H1 (cell line): ENCODE data around the gene BTBD18. TPM values are rescaled to one million over a fixed set of nuclear protein-coding genes. Genes with fewer than 3 reads are reported as not detected.

Source experiments
- CTCF ChIA-PET: fragments of 300-600 bp; sonication (Branson Sonifier 250); formaldehyde crosslinking; loops from one replicate; lab custom pipeline; 2021; ENCODE audit not compliant: partially characterized antibody; lab: Charles Lee
- POLR2A ChIA-PET: fragments of 300-600 bp; sonication (Branson Sonifier 250); formaldehyde crosslinking; loops from one replicate; lab custom pipeline; 2021; ENCODE audit warnings: inconsistent platforms; ENCODE audit not compliant: partially characterized antibody; lab: Charles Lee
- DNase-seq, 2 experiments: peaks; one replicate each; pipeline versions ENCODE4 v3.0.0 to v3.0.0-alpha.2; 2010 to 2022; ENCODE audit warnings: low spot score in 2 of 2, low read depth in 1 of 2, mixed read lengths in 1 of 2
- FAIRE-seq: peaks from 2 replicates; lab custom pipeline; 2011; peaks lifted over from hg19 to GRCh38; lab: Jason Lieb, UNC
- H2AFZ ChIP-seq: 2 replicates; pipeline ENCODE4 v1.8.1; 2012; ENCODE audit warnings: low read length, inconsistent platforms
- H2AK5ac ChIP-seq: 2 replicates; pipeline ENCODE4 v1.6.1; 2013; ENCODE audit warnings: low read depth, low read length
- H2BK120ac ChIP-seq: replicated peaks from 2 replicates; pipeline ENCODE3; 2013; ENCODE audit warnings: low read depth, low read length, inconsistent platforms
- H2BK12ac ChIP-seq: 2 replicates; pipeline ENCODE4 v1.6.1; 2013; ENCODE audit warnings: low read depth, low read length
- H2BK15ac ChIP-seq: 2 replicates; pipeline ENCODE4 v1.6.1; 2013; ENCODE audit warnings: low read length
- H2BK20ac ChIP-seq: 2 replicates; pipeline ENCODE4 v1.6.1; 2013; ENCODE audit warnings: low read length
- H2BK5ac ChIP-seq: 2 replicates; pipeline ENCODE4 v1.6.1; 2013; ENCODE audit warnings: low read depth, low read length
- H3K14ac ChIP-seq: 2 replicates; pipeline ENCODE4 v1.6.1; 2013; ENCODE audit warnings: inconsistent platforms; ENCODE audit not compliant: insufficient read length
- H3K18ac ChIP-seq: 2 replicates; pipeline ENCODE4 v1.6.1; 2013; ENCODE audit warnings: low read length; ENCODE audit errors: extremely low read depth
- H3K23ac ChIP-seq: 2 replicates; pipeline ENCODE4 v1.6.1; 2013; ENCODE audit warnings: inconsistent platforms; ENCODE audit not compliant: insufficient read length
- H3K23me2 ChIP-seq: 2 replicates; pipeline ENCODE4 v1.6.1; 2013; ENCODE audit warnings: low read depth, low read length
- H3K27ac ChIP-seq: 2 replicates; pipeline ENCODE4 v1.6.1; 2011; ENCODE audit warnings: low read depth, low read length, inconsistent platforms
- H3K27me3 ChIP-seq, 4 experiments: replicated peaks in 1 of 4; 1 replicate in 1 of 4; 2 replicates in 3 of 4; pipeline versions ENCODE4 v1.6.1 to v1.8.1; 2011 to 2013; ENCODE audit warnings: low read length in 3 of 4, mild to moderate bottlenecking in 3 of 4, inconsistent platforms in 2 of 4, mixed read lengths in 2 of 4, moderate library complexity in 1 of 4; ENCODE audit not compliant: control insufficient read depth in 3 of 4, insufficient read depth in 3 of 4; ENCODE audit errors: extremely low read depth in 1 of 4
- H3K36me3 ChIP-seq, 4 experiments: 2 replicates each; pipeline versions ENCODE4 v1.6.1 to v1.8.1; 2011 to 2013; ENCODE audit warnings: mild to moderate bottlenecking in 4 of 4, low read length in 3 of 4, moderate library complexity in 2 of 4, control low read depth in 1 of 4, inconsistent platforms in 1 of 4; ENCODE audit not compliant: insufficient read depth in 4 of 4, control insufficient read depth in 2 of 4
- H3K4ac ChIP-seq: replicated peaks from 2 replicates; pipeline ENCODE3; 2013; ENCODE audit warnings: low read length, low read depth, mixed read lengths, inconsistent platforms; ENCODE audit not compliant: insufficient read length
- H3K4me1 ChIP-seq, 4 experiments: replicated peaks in 1 of 4; 1 replicate in 1 of 4; 2 replicates in 3 of 4; pipeline versions ENCODE4 v1.6.1 to v1.8.1; 2011 to 2013; ENCODE audit warnings: low read length in 3 of 4, inconsistent platforms in 2 of 4, mixed read lengths in 1 of 4; ENCODE audit not compliant: insufficient read depth in 4 of 4, control insufficient read depth in 3 of 4
- H3K4me2 ChIP-seq, 2 experiments: 2 replicates each; pipeline versions ENCODE4 v1.6.1 to v1.8.1; 2011 to 2013; ENCODE audit warnings: low read depth in 2 of 2, low read length in 2 of 2, control low read depth in 1 of 2, inconsistent platforms in 1 of 2, mild to moderate bottlenecking in 1 of 2; ENCODE audit not compliant: insufficient read depth in 1 of 2
- H3K4me3 ChIP-seq, 4 experiments: fragments of 200-600, 300-600 bp in 1 of 4; sonication (generic), shearing (Covaris generic), sonication (Bioruptor Twin) in 1 of 4; 2 replicates each; pipeline versions ENCODE4 v1.5.1 to v1.8.1; 2011 to 2016; ENCODE audit warnings: low read length in 4 of 4, low read depth in 3 of 4, control low read depth in 2 of 4, inconsistent platforms in 2 of 4, mild to moderate bottlenecking in 2 of 4, mixed read lengths in 1 of 4, moderate library complexity in 1 of 4; ENCODE audit not compliant: insufficient read depth in 2 of 4; ENCODE audit errors: extremely low read depth in 1 of 4
- H3K56ac ChIP-seq: replicated peaks from 2 replicates; pipeline ENCODE3; 2013; ENCODE audit warnings: low read depth, mild to moderate bottlenecking, mixed read lengths, low read length, inconsistent platforms; ENCODE audit not compliant: insufficient read length
- H3K79me1 ChIP-seq: 2 replicates; pipeline ENCODE4 v1.6.1; 2013; ENCODE audit warnings: low read depth, low read length, control low read depth
- H3K79me2 ChIP-seq, 2 experiments: 2 replicates each; pipeline versions ENCODE4 v1.6.1 to v1.8.1; 2012 to 2013; ENCODE audit warnings: low read length in 2 of 2, mild to moderate bottlenecking in 2 of 2, inconsistent platforms in 1 of 2; ENCODE audit not compliant: insufficient read depth in 2 of 2, control insufficient read depth in 1 of 2
- H3K9ac ChIP-seq, 4 experiments: replicated peaks in 1 of 4; 1 replicate in 1 of 4; 2 replicates in 3 of 4; pipeline versions ENCODE4 v1.6.1 to v1.8.1; 2011 to 2013; ENCODE audit warnings: low read depth in 3 of 4, low read length in 3 of 4, control low read depth in 2 of 4, mild to moderate bottlenecking in 2 of 4, moderate library complexity in 2 of 4, inconsistent platforms in 1 of 4; ENCODE audit errors: extremely low read depth in 1 of 4
- H3K9me3 ChIP-seq, 2 experiments: 2 replicates each; pipeline versions ENCODE4 v1.6.1 to v1.8.1; 2012 to 2013; ENCODE audit warnings: mild to moderate bottlenecking in 2 of 2, moderate library complexity in 2 of 2, control low read depth in 1 of 2, inconsistent platforms in 1 of 2, low read depth in 1 of 2, low read length in 1 of 2, mixed read lengths in 1 of 2; ENCODE audit not compliant: insufficient read depth in 2 of 2
- H4K20me1 ChIP-seq, 2 experiments: replicated peaks in 1 of 2; 2 replicates each; pipeline versions ENCODE3 to v1.8.1; 2011 to 2013; ENCODE audit warnings: inconsistent platforms in 2 of 2, low read length in 2 of 2, mild to moderate bottlenecking in 1 of 2; ENCODE audit not compliant: insufficient read depth in 2 of 2, control insufficient read depth in 1 of 2
- H4K5ac ChIP-seq: 2 replicates; pipeline ENCODE4 v1.6.1; 2013; ENCODE audit warnings: low read length, low read depth, mixed read lengths, inconsistent platforms; ENCODE audit not compliant: insufficient read length
- H4K8ac ChIP-seq: 2 replicates; pipeline ENCODE4 v1.8.0; 2013; ENCODE audit warnings: mild to moderate bottlenecking, moderate library complexity, low read length, inconsistent platforms; ENCODE audit not compliant: insufficient read depth; ENCODE audit errors: extremely low read depth
- H4K91ac ChIP-seq: replicated peaks from 2 replicates; pipeline ENCODE3; 2013; ENCODE audit warnings: low read length, mixed read lengths, inconsistent platforms; ENCODE audit not compliant: insufficient read length
- BCL11A ChIP-seq, 2 experiments: IDR thresholded peaks; one replicate each; pipeline ENCODE4 v1.6.1; 2011; ENCODE audit warnings: low read depth in 2 of 2, low read length in 2 of 2, mild to moderate bottlenecking in 2 of 2
- CHD1 ChIP-seq: IDR thresholded peaks from 2 replicates; pipeline ENCODE4 v1.6.1; 2012; ENCODE audit warnings: low read depth, low read length, improper control_type of control experiment
- CTBP2 ChIP-seq: IDR thresholded peaks from 2 replicates; pipeline ENCODE4 v1.7.0; 2011; ENCODE audit warnings: borderline replicate concordance, mild to moderate bottlenecking, moderate library complexity, mixed read lengths, low read length; ENCODE audit not compliant: insufficient read depth, insufficient read length
- EZH2 ChIP-seq: fragments of 200-600 bp; sonication (generic); IDR thresholded peaks from 2 replicates; pipeline ENCODE4 v1.7.1; 2012; ENCODE audit warnings: low read depth, mild to moderate bottlenecking, moderate library complexity, low read length, inconsistent platforms; ENCODE audit not compliant: severe bottlenecking
- FOSL1 ChIP-seq: IDR thresholded peaks from 2 replicates; pipeline ENCODE4 v1.6.1; 2011; ENCODE audit warnings: mild to moderate bottlenecking, low read depth, low read length, moderate library complexity; ENCODE audit not compliant: insufficient read depth
- JUN ChIP-seq: IDR thresholded peaks from 2 replicates; pipeline ENCODE4 v1.6.1; 2011; ENCODE audit warnings: low read depth, mild to moderate bottlenecking, improper control_type of control experiment, low read length
- KDM4A ChIP-seq: IDR thresholded peaks from one replicate; pipeline ENCODE4 v1.7.1; 2012; ENCODE audit warnings: low read depth, mild to moderate bottlenecking, moderate library complexity, low read length, inconsistent platforms; ENCODE audit not compliant: severe bottlenecking
- MAFK ChIP-seq: IDR thresholded peaks from 2 replicates; pipeline ENCODE4 v1.6.1; 2012; ENCODE audit warnings: low read depth, mild to moderate bottlenecking, improper control_type of control experiment, low read length
- POLR2A ChIP-seq, 2 experiments: IDR thresholded peaks; 1 replicate in 1 of 2; 2 replicates in 1 of 2; pipeline ENCODE4 v1.6.1; 2011; ENCODE audit warnings: low read depth in 2 of 2, low read length in 2 of 2, mild to moderate bottlenecking in 2 of 2; ENCODE audit errors: control extremely low read depth in 1 of 2
- RAD21 ChIP-seq, 2 experiments: IDR thresholded peaks in 1 of 2; conservative IDR thresholded peaks in 1 of 2; 2 replicates each; pipeline ENCODE4 v1.6.1; 2011; ENCODE audit warnings: low read depth in 2 of 2, low read length in 2 of 2, improper control_type of control experiment in 1 of 2, inconsistent platforms in 1 of 2, mild to moderate bottlenecking in 1 of 2, moderate library complexity in 1 of 2
- RBBP5 ChIP-seq: IDR thresholded peaks from 2 replicates; pipeline ENCODE4 v1.7.1; 2012; ENCODE audit warnings: low read depth, mild to moderate bottlenecking, inconsistent platforms, low read length, moderate library complexity, borderline replicate concordance
- SP4 ChIP-seq: IDR thresholded peaks from 2 replicates; pipeline ENCODE4 v1.6.1; 2012; ENCODE audit warnings: low read length, inconsistent platforms
- TEAD4 ChIP-seq: IDR thresholded peaks from 2 replicates; pipeline ENCODE4 v1.6.1; 2012; ENCODE audit warnings: low read depth, low read length, inconsistent platforms, mixed read lengths
- ZNF274 ChIP-seq: IDR thresholded peaks from 2 replicates; pipeline ENCODE4 v1.7.0; 2012; ENCODE audit warnings: low read length, borderline replicate concordance; ENCODE audit errors: extremely low read depth
- WGBS, 2 experiments: shearing (Covaris generic) in 1 of 2; methylation state at CpG; one replicate each; pipeline versions ENCODE4 v1.1.6 to v1.1.7; 2013 to 2015; ENCODE audit warnings: low lambda C conversion rate in 2 of 2, mixed read lengths in 2 of 2, inconsistent platforms in 1 of 2, low coverage in 1 of 2, missing lambda C conversion rate in 1 of 2; ENCODE audit not compliant: insufficient replicate concordance in 2 of 2, insufficient coverage in 1 of 2, insufficient read length in 1 of 2; ENCODE audit errors: extremely low coverage in 1 of 2, missing lambda C conversion rate in 1 of 2; 5-methylcytosine and 5-hydroxymethylcytosine counted together
- polyA plus RNA-seq, 7 experiments: library from polyadenylated mRNA; depleted of rRNA in 3 of 7; stranded (reverse) in 5 of 7; unstranded in 2 of 7; fragments of >200 nt in 5 of 7; fragments of 200-250 nt in 2 of 7; gene quantifications; 1 replicate in 5 of 7; 2 replicates in 1 of 7; 4 replicates in 1 of 7; pipeline versions ENCODE4 v1.2.1 to v1.2.3, GENCODE V29; 2011 to 2013; ENCODE audit warnings: missing spikeins in 2 of 7, mixed read lengths in 2 of 7
- total RNA-seq: library from RNA; stranded (reverse); fragmentation: NEBNext Ultra II Directional; extraction: Animal tissue kit (Norgen Biotek cat#: 25700); gene quantifications from 2 replicates; pipeline ENCODE4 v1.2.1, GENCODE V29; 2021

BTBD18 gene
- total and polyA plus RNA-seq, 2 of the 8 experiments (the other 6 are each of a cell fraction or from before 2014, with no cell fraction given): 0.03 TPM; not detected in 1

- peaks cover 0 to 3% (median 0%) of the 10 kb centered on the region in 4 experiments; a peak in 1 of 7 replicates for H3K4me1 ChIP-seq
- H3K79me1 ChIP-seq: peaks cover 2% of the 10 kb centered on the region
- no peak overlapping the region for H3K27ac ChIP-seq
- H2BK12ac ChIP-seq: no peak overlapping the region
- ChIA-PET POLR2A (interaction anchor here (1.0 to 4.1 kb wide), 5 partner anchors 9 to 51 kb away, joined by 3 to 30 read pairs (median 4); partner anchors contain the start of genes MED19, SELENOH and TMX2), CTCF (interaction anchor here (2.1 kb wide), 1 partner anchor 74 kb away, joined by 6 read pairs; no protein-coding TSS in a partner anchor)
- H2AK5ac ChIP-seq: no peak overlapping the region
- DNase-seq: no peak
- H2BK5ac ChIP-seq: no peak overlapping the region
- no peak overlapping the region for H4K91ac ChIP-seq
- H3K9ac ChIP-seq: no peak overlapping the region
- H3K4ac ChIP-seq: no peak overlapping the region
- H2BK15ac ChIP-seq: no peak overlapping the region
- H3K18ac ChIP-seq: no peak overlapping the region
- no peaks in the 10 kb centered on the region for H3K27me3 ChIP-seq
- no peak overlapping the region for H3K4me2 ChIP-seq
- H3K36me3 ChIP-seq: no peaks in the 10 kb centered on the region; a peak in 3 of 8 replicates
- no peak overlapping the region for H2BK120ac ChIP-seq
- no peak overlapping the region for H4K8ac ChIP-seq
- 89% methylated on average over 2 of the region's 2 CpGs; no CpG with 5 or more reads in 1 of the 2 experiments for WGBS, 2 experiments
- H4K20me1 ChIP-seq: peaks cover 0 to 1% of the 10 kb centered on the region in 2 experiments
- H3K23me2 ChIP-seq: no peaks in the 10 kb centered on the region
- no peak overlapping the region for H3K23ac ChIP-seq
- H4K5ac ChIP-seq: no peak overlapping the region
- H3K79me2 ChIP-seq: peaks cover 0 to 71% of the 10 kb centered on the region in 2 experiments; a peak in 2 of 4 replicates
- no peak overlapping the region for H3K4me3 ChIP-seq
- no peak overlapping the region for H2AFZ ChIP-seq
- H3K14ac ChIP-seq: no peak overlapping the region
- no peaks in the 10 kb centered on the region for H3K9me3 ChIP-seq
- H3K56ac ChIP-seq: no peak overlapping the region
- no peak for FAIRE-seq
- H2BK20ac ChIP-seq: no peak overlapping the region
- no peak for TF ChIP-seq POLR2A (IDR thresholded peaks at IDR 0.05; ENCODE audit: control extremely low read depth in 1 of 2, low read depth in 2 of 2, low read length in 2 of 2)
- TF ChIP-seq RBBP5: no peak
- TF ChIP-seq RAD21 (IDR thresholded peaks at IDR 0.05 in 1 of 2, conservative IDR thresholded peaks at IDR 0.05 in 1 of 2; ENCODE audit: low read depth in 2 of 2, low read length in 2 of 2): no peak
- no peak for TF ChIP-seq EZH2
- TF ChIP-seq MAFK: no peak
- TF ChIP-seq CTBP2: no peak
- TF ChIP-seq FOSL1: no peak
- no peak for TF ChIP-seq BCL11A (IDR thresholded peaks at IDR 0.05; ENCODE audit: low read depth in 2 of 2, low read length in 2 of 2)
- TF ChIP-seq TEAD4: no peak
- no peak for TF ChIP-seq JUN
- TF ChIP-seq CHD1: no peak
- TF ChIP-seq ZNF274: no peak
- TF ChIP-seq SP4: no peak
- TF ChIP-seq KDM4A: no peak
Measured at GRCh38 chr11:57727185-57727584, 24.4 kb downstream of the BTBD18 start.
